Gastroesophageal sphincter (tissue), 3 donors: Measurements from ENCODE around the gene IQSEC3.

Source experiments
- CTCF ChIP-seq, 4 experiments: fragments of 200-600 bp in 2 of 4; fragments of 450-650 bp in 2 of 4; sonication (generic) in 1 of 4; IDR thresholded peaks; one replicate each; pipeline ENCODE4 v1.5.1; 2017 to 2019; ENCODE audit warnings: antibody characterized with exemption in 4 of 4, mild to moderate bottlenecking in 2 of 4, moderate library complexity in 2 of 4
- EP300 ChIP-seq: sonication (generic); formaldehyde crosslinking; IDR thresholded peaks from one replicate; pipeline ENCODE4 v1.6.1; 2017; ENCODE audit warnings: antibody characterized with exemption, mild to moderate bottlenecking
- POLR2A ChIP-seq, 2 donors: fragments of 450-650 bp; IDR thresholded peaks; one replicate each; pipeline ENCODE4 v1.6.1; 2017; ENCODE audit warnings: antibody characterized with exemption in 2 of 2, mild to moderate bottlenecking in 2 of 2, moderate library complexity in 1 of 2
- POLR2AphosphoS5 ChIP-seq: sonication (generic); formaldehyde crosslinking; IDR thresholded peaks from one replicate; pipeline ENCODE4 v1.6.1; 2017; ENCODE audit warnings: antibody characterized with exemption

- TF ChIP-seq POLR2AphosphoS5 (no peak), POLR2A (IDR thresholded peaks at IDR 0.05) (no peak), CTCF (IDR thresholded peaks at IDR 0.05) (no peak), EP300 (no peak)
These were observed 65.3 kb downstream of the IQSEC3 start for GRCh38 chr12:131732-132495.
